ENCODE results near the gene GALNT6. TPM values are rescaled to one million over a fixed set of nuclear protein-coding genes. Genes with fewer than 3 reads are reported as not detected.
A peak's percentile ranks its signal among the peaks of the same experiment; 100 is the strongest.

GALNT6 gene
- total and polyA plus RNA-seq, 9 of the 15 experiments (the other 6 are each of a cell fraction or from before 2014, with no cell fraction given), result 1.5 to 8.6 (median 5.1) TPM

DNA sequence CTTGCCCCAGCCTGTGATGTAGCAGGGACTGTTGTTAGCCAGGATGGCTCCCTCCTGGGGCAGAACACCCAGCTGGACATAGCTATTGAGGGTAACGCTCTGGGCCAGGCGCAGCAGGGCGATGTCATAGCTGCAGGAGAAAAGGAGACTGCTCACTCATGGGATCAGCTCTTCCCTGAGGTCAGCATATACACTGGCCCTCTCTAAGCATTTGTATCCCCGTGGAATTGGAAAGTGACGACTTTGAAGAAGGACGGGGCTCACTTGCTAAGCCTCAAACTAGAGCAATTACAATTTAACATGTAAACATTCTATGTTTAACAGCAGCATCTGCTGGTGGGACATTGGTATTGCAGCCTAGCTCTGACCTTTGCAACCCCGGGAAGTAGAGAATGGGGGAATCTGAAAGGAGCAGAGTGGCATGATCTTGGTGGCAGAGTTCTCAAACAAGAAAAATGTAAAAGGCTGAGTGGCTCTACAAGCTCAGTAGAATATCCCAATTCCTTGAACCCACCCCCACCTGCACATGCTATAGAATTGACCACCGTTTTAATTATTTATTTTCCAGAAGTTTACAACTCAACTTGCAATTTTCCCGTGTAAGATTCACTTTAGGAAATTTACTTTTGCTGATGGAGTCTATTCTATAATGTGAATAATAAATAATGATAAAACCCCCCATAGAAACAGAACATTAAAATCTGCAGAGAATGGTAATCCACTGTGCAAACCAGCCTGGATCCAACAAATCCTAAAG is 49.8 kb downstream of the GALNT6 start (continued):
- TF ChIP-seq ZNF318 (IDR thresholded peaks at IDR 0.05; ENCODE audit: borderline replicate concordance in 1 of 2, low read depth in 1 of 2) (no peak), RBM14 (IDR thresholded peaks at IDR 0.05; ENCODE audit: borderline replicate concordance, insufficient read depth, low read depth, low read length) (no peak), TAF1 (IDR thresholded peaks at IDR 0.05; ENCODE audit: control insufficient read depth, extremely low read depth, insufficient read depth, low read length, severe bottlenecking) (no peak), CTBP1 (IDR thresholded peaks at IDR 0.05; ENCODE audit: borderline replicate concordance) (peak; percentile 44; the same call in 1 of the 2 replicates), CAMTA2 (CRISPR knock-in tag; conservative IDR thresholded peaks at IDR 0.05) (no peak), NFXL1 (CRISPR knock-in tag; IDR thresholded peaks at IDR 0.05) (no peak), TBP (optimal IDR thresholded peaks at IDR 0.05; ENCODE audit: low read depth, low read length) (peak; percentile 26), CBFA2T2 (conservative IDR thresholded peaks at IDR 0.05) (no peak), TGIF2 (CRISPR knock-in tag; IDR thresholded peaks at IDR 0.05) (no peak), PHB2 (IDR thresholded peaks at IDR 0.05; ENCODE audit: low read depth) (no peak), ZNF696 (CRISPR knock-in tag; conservative IDR thresholded peaks at IDR 0.05) (no peak), NFYB (IDR thresholded peaks at IDR 0.05; ENCODE audit: extremely low read depth, insufficient read length) (no peak), ZNF384 (IDR thresholded peaks at IDR 0.05; ENCODE audit: low read depth, low read length) (no peak)
- TF ChIP-seq, protein P1, sequence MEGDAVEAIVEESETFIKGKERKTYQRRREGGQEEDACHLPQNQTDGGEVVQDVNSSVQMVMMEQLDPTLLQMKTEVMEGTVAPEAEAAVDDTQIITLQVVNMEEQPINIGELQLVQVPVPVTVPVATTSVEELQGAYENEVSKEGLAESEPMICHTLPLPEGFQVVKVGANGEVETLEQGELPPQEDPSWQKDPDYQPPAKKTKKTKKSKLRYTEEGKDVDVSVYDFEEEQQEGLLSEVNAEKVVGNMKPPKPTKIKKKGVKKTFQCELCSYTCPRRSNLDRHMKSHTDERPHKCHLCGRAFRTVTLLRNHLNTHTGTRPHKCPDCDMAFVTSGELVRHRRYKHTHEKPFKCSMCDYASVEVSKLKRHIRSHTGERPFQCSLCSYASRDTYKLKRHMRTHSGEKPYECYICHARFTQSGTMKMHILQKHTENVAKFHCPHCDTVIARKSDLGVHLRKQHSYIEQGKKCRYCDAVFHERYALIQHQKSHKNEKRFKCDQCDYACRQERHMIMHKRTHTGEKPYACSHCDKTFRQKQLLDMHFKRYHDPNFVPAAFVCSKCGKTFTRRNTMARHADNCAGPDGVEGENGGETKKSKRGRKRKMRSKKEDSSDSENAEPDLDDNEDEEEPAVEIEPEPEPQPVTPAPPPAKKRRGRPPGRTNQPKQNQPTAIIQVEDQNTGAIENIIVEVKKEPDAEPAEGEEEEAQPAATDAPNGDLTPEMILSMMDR (IDR thresholded peaks at IDR 0.05 in 2 of 3, conservative IDR thresholded peaks at IDR 0.05 in 1 of 3; ENCODE audit: insufficient read depth in 2 of 3, low read depth in 1 of 3, low read length in 3 of 3), result peak; percentile 83 to 99 (median 98)
- TF ChIP-seq, protein P2, sequence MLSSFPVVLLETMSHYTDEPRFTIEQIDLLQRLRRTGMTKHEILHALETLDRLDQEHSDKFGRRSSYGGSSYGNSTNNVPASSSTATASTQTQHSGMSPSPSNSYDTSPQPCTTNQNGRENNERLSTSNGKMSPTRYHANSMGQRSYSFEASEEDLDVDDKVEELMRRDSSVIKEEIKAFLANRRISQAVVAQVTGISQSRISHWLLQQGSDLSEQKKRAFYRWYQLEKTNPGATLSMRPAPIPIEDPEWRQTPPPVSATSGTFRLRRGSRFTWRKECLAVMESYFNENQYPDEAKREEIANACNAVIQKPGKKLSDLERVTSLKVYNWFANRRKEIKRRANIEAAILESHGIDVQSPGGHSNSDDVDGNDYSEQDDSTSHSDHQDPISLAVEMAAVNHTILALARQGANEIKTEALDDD (IDR thresholded peaks at IDR 0.05), result 0 out of 2 replicates have a peak, but pooled peaks have one; percentile 37
